Measurements from ENCODE around the gene ATRNL1.
"Not testable (repeated sequence)": the region's sequence is repeated elsewhere in the genome, so short reads cannot be mapped to it uniquely, and the experiment has no call there.

GRCh38 chr10:115319669-115320068 is 226.5 kb downstream of the ATRNL1 start:
- not testable (repeated sequence) for TF ChIP-seq CTCF, POLR2A, EP300, POLR2AphosphoS5 (IDR thresholded peaks at IDR 0.05)

Data from suprapubic skin (tissue), 4 donors.